ENCODE results near the gene LRP1B. TPM values are rescaled to one million over a fixed set of nuclear protein-coding genes. Genes with fewer than 3 reads are reported as not detected.
A peak's percentile ranks its signal among the peaks of the same experiment; 100 is the strongest.

LRP1B gene
- polyA plus RNA-seq, 2 of the 4 experiments (the other 2 are of a cell fraction): 0.03 TPM; not detected in 1

DNA sequence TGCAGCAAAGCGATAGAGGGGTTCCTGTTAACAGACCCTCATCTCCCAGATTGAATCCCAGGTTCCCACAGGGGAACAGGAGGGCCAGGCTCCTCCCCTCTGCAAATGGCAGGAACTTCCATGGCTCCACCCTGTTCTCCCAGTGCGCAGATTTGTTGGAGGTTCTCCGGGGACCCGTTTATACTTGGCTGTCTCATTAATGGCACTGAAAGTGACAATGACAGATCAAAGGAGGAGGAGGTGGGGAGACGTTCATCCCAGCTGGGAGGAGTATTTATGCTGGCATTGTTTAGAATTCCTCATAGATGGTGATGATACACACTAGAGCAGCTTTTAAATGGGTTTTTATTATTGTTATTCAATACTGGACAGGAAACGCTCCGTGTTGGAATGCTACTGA lies 186.9 kb downstream of the LRP1B start:
- Histone ChIP-seq H3K4me3 (no peak overlapping the region), H3K4me1 (no peaks in the 10 kb centered on the region), H3K27ac (no peak overlapping the region), H3K9me3 (no peaks in the 10 kb centered on the region), H3K4me2 (no peak overlapping the region)
- 35% methylated on average over 7 of the region's 7 CpGs for WGBS (ENCODE audit: missing lambda C conversion rate)
- ChIA-PET POLR2A (no interaction called here), CTCF (no interaction called here)
- DNase-seq (ENCODE audit: low read depth in 1 of 2, low spot score in 1 of 2) (no peak), FAIRE-seq (no peak), ATAC-seq (no peak)
- TF ChIP-seq, protein P1, sequence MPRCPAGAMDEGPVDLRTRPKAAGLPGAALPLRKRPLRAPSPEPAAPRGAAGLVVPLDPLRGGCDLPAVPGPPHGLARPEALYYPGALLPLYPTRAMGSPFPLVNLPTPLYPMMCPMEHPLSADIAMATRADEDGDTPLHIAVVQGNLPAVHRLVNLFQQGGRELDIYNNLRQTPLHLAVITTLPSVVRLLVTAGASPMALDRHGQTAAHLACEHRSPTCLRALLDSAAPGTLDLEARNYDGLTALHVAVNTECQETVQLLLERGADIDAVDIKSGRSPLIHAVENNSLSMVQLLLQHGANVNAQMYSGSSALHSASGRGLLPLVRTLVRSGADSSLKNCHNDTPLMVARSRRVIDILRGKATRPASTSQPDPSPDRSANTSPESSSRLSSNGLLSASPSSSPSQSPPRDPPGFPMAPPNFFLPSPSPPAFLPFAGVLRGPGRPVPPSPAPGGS (IDR thresholded peaks at IDR 0.05): no peak
- no peak for TF ChIP-seq TFCP2L1 (CRISPR knock-in tag; IDR thresholded peaks at IDR 0.05)
- TF ChIP-seq SMC3 (IDR thresholded peaks at IDR 0.05): no peak
- no peak for TF ChIP-seq ESRRA (IDR thresholded peaks at IDR 0.05; ENCODE audit: borderline replicate concordance, low read length)
- no peak for TF ChIP-seq CBX8 (IDR thresholded peaks at IDR 0.05)
- no peak for TF ChIP-seq KDM5A (IDR thresholded peaks at IDR 0.05)
- TF ChIP-seq RFX5 (IDR thresholded peaks at IDR 0.05): no peak
- no peak for TF ChIP-seq NR3C1 (IDR thresholded peaks at IDR 0.05)
- TF ChIP-seq HOXA7 (CRISPR knock-in tag; IDR thresholded peaks at IDR 0.05): no peak
- no peak for TF ChIP-seq CBX2 (IDR thresholded peaks at IDR 0.05; ENCODE audit: borderline replicate concordance, low read depth)
- no peak for TF ChIP-seq ZSCAN20 (CRISPR knock-in tag; IDR thresholded peaks at IDR 0.05)
- TF ChIP-seq, protein P2, sequence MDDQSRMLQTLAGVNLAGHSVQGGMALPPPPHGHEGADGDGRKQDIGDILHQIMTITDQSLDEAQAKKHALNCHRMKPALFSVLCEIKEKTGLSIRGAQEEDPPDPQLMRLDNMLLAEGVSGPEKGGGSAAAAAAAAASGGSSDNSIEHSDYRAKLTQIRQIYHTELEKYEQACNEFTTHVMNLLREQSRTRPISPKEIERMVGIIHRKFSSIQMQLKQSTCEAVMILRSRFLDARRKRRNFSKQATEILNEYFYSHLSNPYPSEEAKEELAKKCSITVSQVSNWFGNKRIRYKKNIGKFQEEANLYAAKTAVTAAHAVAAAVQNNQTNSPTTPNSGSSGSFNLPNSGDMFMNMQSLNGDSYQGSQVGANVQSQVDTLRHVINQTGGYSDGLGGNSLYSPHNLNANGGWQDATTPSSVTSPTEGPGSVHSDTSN (IDR thresholded peaks at IDR 0.05): no peak

DNA sequence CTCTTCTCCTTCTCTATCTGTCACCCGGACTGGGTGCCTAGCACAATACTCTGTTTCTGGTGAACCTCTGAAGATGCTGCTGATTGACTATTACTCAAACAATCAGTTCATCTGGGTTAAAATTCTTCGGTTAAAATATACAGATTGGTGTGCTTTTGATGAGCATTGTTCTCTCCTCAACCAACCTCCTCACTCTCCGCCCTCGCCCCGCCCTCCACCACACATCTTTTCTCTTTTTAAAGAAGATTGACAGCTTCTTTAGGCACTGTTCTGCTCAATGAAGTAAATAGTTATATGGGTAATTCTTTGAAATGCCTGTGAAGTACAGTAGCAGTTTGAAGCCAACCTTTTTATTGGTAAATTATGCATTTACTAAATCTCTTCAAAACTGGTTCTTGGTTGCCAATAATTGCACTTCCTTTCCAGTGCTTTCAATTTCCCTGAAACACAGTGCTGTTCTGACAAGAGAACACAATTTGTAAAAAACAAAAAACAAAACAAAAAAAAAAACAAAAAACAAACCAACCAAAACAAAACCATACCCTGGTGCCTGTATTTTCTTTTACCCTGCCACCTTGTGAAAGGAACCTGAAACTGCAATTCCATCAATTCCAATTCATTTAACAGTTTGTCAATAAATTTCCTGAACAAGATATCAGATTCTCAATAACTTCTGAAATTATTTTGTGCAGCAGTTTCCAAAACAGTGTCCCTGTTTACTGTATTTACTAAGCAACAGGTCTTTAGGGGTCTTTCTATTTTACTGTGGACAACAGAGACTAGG lies 188.6 kb downstream of the LRP1B start:
- ATAC-seq: no peak
- WGBS (ENCODE audit: missing lambda C conversion rate): 38% methylated on average over 5 of the region's 5 CpGs
- Histone ChIP-seq H3K4me1 (no peaks in the 10 kb centered on the region), H3K4me3 (no peak overlapping the region), H3K27ac (no peak overlapping the region), H3K4me2 (no peak overlapping the region), H3K9me3 (no peaks in the 10 kb centered on the region)
- no peak for DNase-seq (ENCODE audit: low read depth in 1 of 2, low spot score in 1 of 2)
- TF ChIP-seq CHD2 (IDR thresholded peaks at IDR 0.05; ENCODE audit: low read length, partially characterized antibody) (no peak), RAD21 (conservative IDR thresholded peaks at IDR 0.05 in 1 of 2, IDR thresholded peaks at IDR 0.05 in 1 of 2) (peak in 1 of 2 experiments; percentile 10; a peak in 1 of 5 replicates)
- ChIA-PET CTCF (no interaction called here), POLR2A (no interaction called here)
- FAIRE-seq: no peak

DNA sequence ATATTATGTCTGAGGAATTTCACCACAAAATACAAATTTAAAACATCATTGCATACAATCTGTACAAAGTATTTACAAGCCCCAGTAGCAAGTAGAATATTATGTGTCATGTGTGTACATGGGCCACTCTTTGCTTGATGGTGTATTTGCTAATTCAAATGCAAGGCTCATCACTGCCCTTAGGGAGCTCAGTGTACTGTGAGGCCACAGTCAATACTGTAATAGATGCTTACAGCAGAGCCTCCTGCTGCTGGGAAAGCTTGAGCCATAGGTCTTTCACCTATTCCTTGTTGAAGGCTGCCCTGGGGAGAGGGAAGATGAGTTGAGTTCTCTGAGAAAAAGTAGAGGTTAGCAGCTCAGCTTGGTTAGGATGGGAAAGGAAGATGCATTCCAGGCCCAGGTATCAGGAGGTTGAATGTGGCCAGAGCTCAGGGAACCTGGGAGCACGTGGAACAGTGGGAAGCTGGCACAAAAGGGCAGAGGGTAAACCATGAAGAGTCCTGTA lies 189.6 kb downstream of the LRP1B start:
- POLR2A ChIA-PET: no interaction called here
- FAIRE-seq (no peak), DNase-seq (ENCODE audit: low read depth in 1 of 2, low spot score in 1 of 2) (no peak), ATAC-seq (no peak)
- Histone ChIP-seq H3K4me3 (no peak overlapping the region), H3K27ac (no peak overlapping the region), H3K4me1 (no peaks in the 10 kb centered on the region), H3K4me2 (no peak overlapping the region), H3K9me3 (no peaks in the 10 kb centered on the region)
- no peak for TF ChIP-seq FOXS1 (CRISPR knock-in tag; IDR thresholded peaks at IDR 0.05)
- TF ChIP-seq GATA3 (IDR thresholded peaks at IDR 0.05; ENCODE audit: borderline replicate concordance): no peak
- TF ChIP-seq, protein P3, sequence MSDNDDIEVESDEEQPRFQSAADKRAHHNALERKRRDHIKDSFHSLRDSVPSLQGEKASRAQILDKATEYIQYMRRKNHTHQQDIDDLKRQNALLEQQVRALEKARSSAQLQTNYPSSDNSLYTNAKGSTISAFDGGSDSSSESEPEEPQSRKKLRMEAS (IDR thresholded peaks at IDR 0.05): no peak
- TF ChIP-seq CBX2 (IDR thresholded peaks at IDR 0.05; ENCODE audit: borderline replicate concordance, low read depth): no peak
- TF ChIP-seq, protein P4, sequence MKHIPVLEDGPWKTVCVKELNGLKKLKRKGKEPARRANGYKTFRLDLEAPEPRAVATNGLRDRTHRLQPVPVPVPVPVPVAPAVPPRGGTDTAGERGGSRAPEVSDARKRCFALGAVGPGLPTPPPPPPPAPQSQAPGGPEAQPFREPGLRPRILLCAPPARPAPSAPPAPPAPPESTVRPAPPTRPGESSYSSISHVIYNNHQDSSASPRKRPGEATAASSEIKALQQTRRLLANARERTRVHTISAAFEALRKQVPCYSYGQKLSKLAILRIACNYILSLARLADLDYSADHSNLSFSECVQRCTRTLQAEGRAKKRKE (CRISPR knock-in tag; IDR thresholded peaks at IDR 0.05; ENCODE audit: low read depth): no peak
- TF ChIP-seq PHF8 (IDR thresholded peaks at IDR 0.05; ENCODE audit: borderline replicate concordance, low read depth): no peak
- no peak for TF ChIP-seq FOSB (CRISPR knock-in tag; IDR thresholded peaks at IDR 0.05)
- no peak for TF ChIP-seq FOSL2 (IDR thresholded peaks at IDR 0.05)
- no peak for TF ChIP-seq FOSL2 (CRISPR knock-in tag; IDR thresholded peaks at IDR 0.05)
- TF ChIP-seq SREBF2 (IDR thresholded peaks at IDR 0.05): no peak
- no peak for TF ChIP-seq HOXB13 (CRISPR knock-in tag; IDR thresholded peaks at IDR 0.05; ENCODE audit: low read depth)
- no peak for TF ChIP-seq HOXA7 (CRISPR knock-in tag; IDR thresholded peaks at IDR 0.05)
- no peak for TF ChIP-seq NFE2L2 (conservative IDR thresholded peaks at IDR 0.05; ENCODE audit: low read length)
- TF ChIP-seq ZSCAN20 (CRISPR knock-in tag; IDR thresholded peaks at IDR 0.05): no peak
- TF ChIP-seq ZC3H11A (IDR thresholded peaks at IDR 0.05): no peak
- TF ChIP-seq, protein P1 (IDR thresholded peaks at IDR 0.05): no peak
- TF ChIP-seq RARB (CRISPR knock-in tag; IDR thresholded peaks at IDR 0.05): no peak
- TF ChIP-seq, protein P5, sequence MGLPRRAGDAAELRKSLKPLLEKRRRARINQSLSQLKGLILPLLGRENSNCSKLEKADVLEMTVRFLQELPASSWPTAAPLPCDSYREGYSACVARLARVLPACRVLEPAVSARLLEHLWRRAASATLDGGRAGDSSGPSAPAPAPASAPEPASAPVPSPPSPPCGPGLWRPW (IDR thresholded peaks at IDR 0.05): no peak
- CTCF ChIA-PET: no interaction called here
- 5% methylated on average over 1 of the region's 1 CpG for WGBS (ENCODE audit: missing lambda C conversion rate)

Data from A549 (cell line).